ENCODE results near the gene YWHAG.
"Not testable (repeated sequence)": the region's sequence is repeated elsewhere in the genome, so short reads cannot be mapped to it uniquely, and the experiment has no call there.

Gene YWHAG

GRCh38 chr7:76358481-76359110, at the start of gene YWHAG:
TSS of gene YWHAG (minus strand) at chr7:76358991. CDS start at chr7:76358808, 183 bp downstream.
- no peak for TF ChIP-seq Cebpa-rat (IDR thresholded peaks at IDR 0.05)
- Histone ChIP-seq H3K4me2 (peak within 1 kb of the TSS; percentile 88 to 98 (median 92)), H3K4me3 (peak within 1 kb of the TSS; percentile 95 to 100 (median 98)), H3K9me3 (replicated peaks in 1 of 11) (peaks cover 0 to 12% (median 4%) of the 10 kb centered on the region in 11 experiments; a peak in 4 of 22 replicates), H3K36me3 (peaks cover 34 to 44% (median 39%) of the 10 kb centered on the region in 11 experiments), H3K27ac (peak within 1 kb of the TSS; percentile 92 to 100 (median 99)), H4K20me1 (peaks cover 41 to 52% (median 48%) of the 10 kb centered on the region in 11 experiments), H3K9ac (peak within 1 kb of the TSS; percentile 94 to 100 (median 99)), H3K4me1 (peaks cover 28 to 64% (median 52%) of the 10 kb centered on the region in 10 experiments), H3K27me3 (no peaks in the 10 kb centered on the region)

GRCh38 chr7:76408121-76408560, 49.4 kb upstream of the YWHAG start:
- peaks cover 11 to 33% (median 17%) of the 10 kb centered on the region in 10 experiments for H3K4me1 ChIP-seq
- H3K4me2 ChIP-seq: no peak overlapping the region

GRCh38 chr7:76407718-76408117, 48.9 kb upstream of the YWHAG start:
- Histone ChIP-seq H3K36me3 (no peaks in the 10 kb centered on the region), H3K27ac (no peak overlapping the region), H3K4me2 (no peak overlapping the region), H3K4me3 (no peak overlapping the region), H3K4me1 (peaks cover 11 to 34% (median 21%) of the 10 kb centered on the region in 10 experiments), H3K9me3 (replicated peaks in 1 of 11) (no peaks in the 10 kb centered on the region), H3K27me3 (no peaks in the 10 kb centered on the region), H4K20me1 (no peaks in the 10 kb centered on the region), H3K9ac (no peak overlapping the region)
- TF ChIP-seq Cebpa-rat (IDR thresholded peaks at IDR 0.05): no peak

More at GRCh38 chr7:76408121-76408560, 49.4 kb upstream of the YWHAG start:
- Histone ChIP-seq H4K20me1 (no peaks in the 10 kb centered on the region), H3K27me3 (no peaks in the 10 kb centered on the region), H3K9me3 (replicated peaks in 1 of 11) (no peaks in the 10 kb centered on the region), H3K36me3 (no peaks in the 10 kb centered on the region), H3K27ac (no peak overlapping the region), H3K9ac (no peak overlapping the region), H3K4me3 (no peak overlapping the region)
- TF ChIP-seq Cebpa-rat (IDR thresholded peaks at IDR 0.05): no peak

GRCh38 chr7:76405738-76406137, 46.9 kb upstream of the YWHAG start:
- no peak for TF ChIP-seq Cebpa-rat (IDR thresholded peaks at IDR 0.05)
- H3K27ac ChIP-seq: no peak overlapping the region
- H3K9ac ChIP-seq: no peak overlapping the region
- H3K36me3 ChIP-seq: no peaks in the 10 kb centered on the region
- no peak overlapping the region for H3K4me2 ChIP-seq
- no peaks in the 10 kb centered on the region for H3K9me3 ChIP-seq (replicated peaks in 1 of 11)
- H3K4me3 ChIP-seq: no peak overlapping the region
- peaks cover 11 to 35% (median 21%) of the 10 kb centered on the region in 10 experiments for H3K4me1 ChIP-seq
- H3K27me3 ChIP-seq: no peaks in the 10 kb centered on the region
- H4K20me1 ChIP-seq: no peaks in the 10 kb centered on the region

- Histone ChIP-seq H3K4me3 (0 out of 20 replicates have a peak overlapping the region, but pooled peaks of 1 of the 10 experiments have one; percentile 24), H3K36me3 (no peaks in the 10 kb centered on the region), H3K9me3 (replicated peaks in 1 of 11) (no peaks in the 10 kb centered on the region), H3K27ac (peak overlapping the region in 9 of 11 experiments; percentile 39 to 75 (median 64); a peak in 18 of 22 replicates), H3K27me3 (no peaks in the 10 kb centered on the region), H4K20me1 (no peaks in the 10 kb centered on the region), H3K4me1 (peaks cover 11 to 35% (median 21%) of the 10 kb centered on the region in 10 experiments), H3K4me2 (peak overlapping the region; percentile 30 to 91 (median 68)), H3K9ac (peak overlapping the region in 6 of 11 experiments; percentile 24 to 56 (median 49); a peak in 8 of 22 replicates)
- no peak for TF ChIP-seq Cebpa-rat (IDR thresholded peaks at IDR 0.05)
Observed at GRCh38 chr7:76403780-76404494, 45.1 kb upstream of the YWHAG start.

GRCh38 chr7:76403097-76403496, 44.3 kb upstream of the YWHAG start:
- H4K20me1 ChIP-seq; H3K4me3 ChIP-seq; H3K9me3 ChIP-seq (replicated peaks in 1 of 11); H3K9ac ChIP-seq; H3K36me3 ChIP-seq; H3K27me3 ChIP-seq: not testable (repeated sequence)
- H3K4me1 ChIP-seq: peaks cover 11 to 35% (median 23%) of the 10 kb centered on the region in 10 experiments
- peak overlapping the region in 6 of 11 experiments; percentile 67 to 91 (median 84); a peak in 11 of 22 replicates for H3K4me2 ChIP-seq
- peak overlapping the region in 5 of 11 experiments; percentile 8 to 75 (median 68); a peak in 5 of 22 replicates for H3K27ac ChIP-seq

GRCh38 chr7:76400248-76400647, 41.5 kb upstream of the YWHAG start:
- peaks cover 11 to 44% (median 35%) of the 10 kb centered on the region in 10 experiments for H3K4me1 ChIP-seq
- H3K9me3 ChIP-seq (replicated peaks in 1 of 11): no peaks in the 10 kb centered on the region
- no peaks in the 10 kb centered on the region for H3K27me3 ChIP-seq
- no peak overlapping the region for H3K4me2 ChIP-seq
- no peak overlapping the region for H3K9ac ChIP-seq
- H3K36me3 ChIP-seq: no peaks in the 10 kb centered on the region
- no peak for TF ChIP-seq Cebpa-rat (IDR thresholded peaks at IDR 0.05)
- no peaks in the 10 kb centered on the region for H4K20me1 ChIP-seq
- no peak overlapping the region for H3K4me3 ChIP-seq
- H3K27ac ChIP-seq: no peak overlapping the region

- H3K9me3 ChIP-seq (replicated peaks in 1 of 11): no peaks in the 10 kb centered on the region
- H3K27me3 ChIP-seq: no peaks in the 10 kb centered on the region
- peaks cover 13 to 40% (median 29%) of the 10 kb centered on the region in 10 experiments for H3K4me1 ChIP-seq
- H3K36me3 ChIP-seq: no peaks in the 10 kb centered on the region
- H3K27ac ChIP-seq: peak overlapping the region in 6 of 11 experiments; percentile 18 to 48 (median 26); a peak in 5 of 22 replicates
- TF ChIP-seq Cebpa-rat (IDR thresholded peaks at IDR 0.05): no peak
- peak overlapping the region; percentile 57 to 78 (median 69) for H3K4me2 ChIP-seq
- peak overlapping the region in 9 of 11 experiments; percentile 23 to 58 (median 41); a peak in 9 of 22 replicates for H3K9ac ChIP-seq
- no peaks in the 10 kb centered on the region for H4K20me1 ChIP-seq
- peak overlapping the region in 9 of 10 experiments; percentile 39 to 54 (median 45); a peak in 16 of 20 replicates for H3K4me3 ChIP-seq
Observed at GRCh38 chr7:76397409-76398183, 38.8 kb upstream of the YWHAG start.
